M059J (cell line): ENCODE measurements around the gene ABI3. TPM values are rescaled to one million over a fixed set of nuclear protein-coding genes. Genes with fewer than 3 reads are reported as not detected.
A peak's percentile ranks its signal among the peaks of the same experiment; 100 is the strongest.

Experiments used
- DNase-seq: peaks from one replicate; pipeline ENCODE4 v3.0.0-alpha.2; 2012; ENCODE audit warnings: low read depth
- total RNA-seq: library from RNA; depleted of rRNA; stranded (reverse); fragments of >200 nt; shearing (Covaris generic); gene quantifications from 2 replicates; pipeline ENCODE4 v1.2.3, GENCODE V29; 2014

ABI3 gene
- total RNA-seq, 1 experiment from 2014 or later = 0.12 TPM

- no peak for DNase-seq
Measured at GRCh38 chr17:49225554-49226236, 15.2 kb downstream of the ABI3 start.

DNA sequence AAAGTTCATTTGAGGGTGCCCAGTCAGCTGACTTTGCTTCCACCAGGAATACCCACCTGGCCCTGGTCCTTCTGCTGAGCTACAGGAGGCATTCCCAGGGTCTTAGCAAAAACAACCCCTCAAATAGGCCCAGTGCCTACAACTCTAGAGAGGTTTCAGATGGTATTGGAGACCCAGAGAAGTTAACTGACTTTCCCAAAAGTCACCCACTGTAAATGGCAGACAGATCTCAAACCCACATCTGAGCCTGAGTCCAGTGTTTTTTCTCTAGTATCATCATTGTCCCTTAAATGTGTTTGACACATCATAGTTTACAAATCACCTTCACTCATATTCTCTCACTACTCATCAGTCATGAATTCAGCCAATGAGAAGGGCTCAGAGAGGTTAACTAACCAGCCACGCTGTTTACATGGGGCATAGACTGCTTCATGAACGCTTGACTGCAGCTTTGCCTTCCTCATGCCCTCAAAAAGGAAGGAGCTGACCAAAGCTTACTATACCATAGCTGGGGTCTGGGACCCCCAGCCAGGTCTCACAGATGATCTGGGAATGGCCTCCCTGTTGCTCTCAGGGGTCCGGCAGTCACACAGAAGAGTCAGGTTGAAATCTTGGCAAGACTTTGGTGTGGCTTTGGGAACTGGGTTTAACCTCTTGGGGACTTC is 16.4 kb downstream of the ABI3 start:
- DNase-seq = no peak

DNA sequence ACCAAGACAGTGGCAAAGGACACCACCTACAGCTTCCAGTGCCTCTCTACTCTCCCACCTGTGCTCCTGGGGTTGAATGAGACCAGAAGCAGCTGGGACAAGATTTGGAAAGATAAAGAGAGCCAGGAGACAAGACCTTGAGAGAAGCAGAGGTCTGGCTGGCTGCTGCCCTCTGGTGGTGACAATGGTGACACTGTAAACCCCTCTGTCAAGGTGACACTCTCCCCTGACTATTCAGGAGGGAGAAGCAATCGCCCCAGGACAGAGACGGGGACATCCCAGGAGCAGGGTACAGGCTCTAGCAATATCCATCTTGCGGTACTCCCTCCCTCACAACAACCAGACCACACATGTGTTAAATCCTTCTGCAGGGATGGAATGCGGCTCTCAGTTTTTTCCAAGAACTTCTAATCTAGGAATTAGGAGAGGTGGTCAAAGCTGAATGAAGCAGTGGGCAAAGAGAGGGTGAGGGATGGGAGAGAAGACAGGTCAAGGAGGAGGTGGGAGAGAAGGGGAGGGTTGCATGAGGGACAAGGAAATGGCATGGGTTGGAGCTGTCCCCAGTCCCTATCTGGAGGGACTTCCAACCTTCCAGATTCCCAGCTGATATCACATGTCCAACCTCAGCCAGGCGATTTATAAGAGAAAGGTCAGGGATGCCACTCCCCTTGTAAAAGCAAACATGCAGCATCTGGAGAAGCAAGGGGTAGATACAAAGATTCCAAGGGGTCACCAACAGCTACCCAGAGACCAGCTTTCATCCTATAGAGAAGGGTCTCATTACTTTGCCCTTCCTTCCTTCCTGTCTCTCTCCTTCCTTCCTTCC is 17.1 kb downstream of the ABI3 start:
- peak; percentile 72 for DNase-seq

DNA sequence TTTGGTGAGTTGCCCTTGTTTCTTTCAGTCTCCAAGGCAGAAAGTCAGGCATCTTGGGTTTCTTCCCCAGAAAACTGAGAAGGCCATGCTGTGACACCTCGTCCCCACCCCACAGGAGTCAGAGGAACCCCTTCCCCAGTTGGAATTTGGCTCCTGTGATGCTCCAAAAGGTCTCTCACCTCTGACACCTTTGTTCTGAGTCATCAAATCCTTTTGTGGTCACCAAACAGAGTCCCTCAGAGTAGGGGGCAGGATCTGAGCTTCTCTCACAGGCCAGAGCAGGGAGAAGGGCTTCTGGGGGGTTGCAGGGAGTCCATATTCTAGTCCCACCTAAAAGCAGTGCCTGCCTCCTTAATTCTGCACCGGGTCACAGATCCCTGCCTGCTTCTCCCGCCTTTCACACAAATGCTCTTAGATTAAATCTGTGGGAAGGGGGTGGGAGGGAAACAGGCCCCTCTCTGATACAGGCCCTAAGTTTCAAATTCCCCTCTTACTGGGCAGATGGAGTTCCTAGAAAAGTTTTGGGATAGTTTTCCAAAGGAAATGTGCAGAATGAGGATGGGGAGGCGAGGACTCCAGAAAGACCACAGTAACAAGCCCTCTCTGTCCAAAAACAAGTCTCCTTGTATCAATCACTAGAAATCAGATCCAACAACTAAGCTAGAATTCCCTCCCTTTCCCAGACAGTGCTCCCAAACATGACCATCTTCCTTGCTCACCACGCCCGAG is 18.7 kb downstream of the ABI3 start:
- DNase-seq = no peak

DNA sequence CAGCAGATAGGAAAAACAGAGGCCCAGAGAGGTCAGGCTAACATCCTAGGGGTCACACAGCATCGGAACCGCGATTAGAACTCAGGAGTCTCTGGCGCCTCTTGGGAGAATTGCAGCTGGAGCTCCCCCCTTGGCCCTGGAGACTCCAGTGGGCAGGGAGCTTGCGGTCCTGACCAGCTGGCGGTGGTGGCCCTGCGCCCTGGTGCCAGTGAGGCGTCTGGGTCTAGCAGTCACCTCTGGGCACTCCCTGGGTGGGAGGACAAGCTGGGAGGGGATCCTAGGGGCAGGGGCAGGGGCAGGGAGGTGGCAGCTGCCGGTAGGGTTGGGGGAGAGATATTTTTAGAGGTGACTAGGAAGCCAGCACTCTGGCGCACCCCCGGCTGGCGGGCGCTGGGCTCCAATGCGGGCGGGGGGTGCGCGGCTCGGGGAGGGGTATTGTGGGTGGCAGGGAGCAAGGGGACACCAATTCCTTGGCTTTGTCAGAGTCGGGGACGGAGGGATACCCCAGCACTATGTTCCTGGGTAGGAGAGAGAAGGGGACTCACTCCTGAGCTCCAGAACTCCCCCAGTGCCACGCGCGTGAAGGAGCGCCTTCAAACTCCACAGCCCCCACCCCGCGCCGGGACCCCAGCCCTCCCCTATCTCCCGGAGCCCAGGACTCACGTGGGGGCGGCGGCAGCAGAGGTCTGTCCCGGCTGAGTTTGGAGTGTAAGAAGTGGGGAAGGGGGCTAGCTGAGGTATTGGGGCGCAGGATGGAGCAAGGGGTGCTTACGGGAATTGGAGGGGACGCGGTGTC is 19.5 kb downstream of the ABI3 start:
- no peak for DNase-seq

GRCh38 chr17:49230636-49231562 is 20.4 kb downstream of the ABI3 start, which contains the start of gene PHOSPHO1:
TSS of gene PHOSPHO1 (minus strand) at chr17:49230787. CDS start at chr17:49226691, 4,096 bp downstream.
- peak; percentile 76 for DNase-seq

GRCh38 chr17:49231563-49231894 is 21.0 kb downstream of the ABI3 start:
- no peak for DNase-seq

GRCh38 chr17:49234509-49235080 is 24.1 kb downstream of the ABI3 start:
- no peak for DNase-seq

- no peak for DNase-seq
Measured at GRCh38 chr17:49235896-49236295, 25.4 kb downstream of the ABI3 start.

DNA sequence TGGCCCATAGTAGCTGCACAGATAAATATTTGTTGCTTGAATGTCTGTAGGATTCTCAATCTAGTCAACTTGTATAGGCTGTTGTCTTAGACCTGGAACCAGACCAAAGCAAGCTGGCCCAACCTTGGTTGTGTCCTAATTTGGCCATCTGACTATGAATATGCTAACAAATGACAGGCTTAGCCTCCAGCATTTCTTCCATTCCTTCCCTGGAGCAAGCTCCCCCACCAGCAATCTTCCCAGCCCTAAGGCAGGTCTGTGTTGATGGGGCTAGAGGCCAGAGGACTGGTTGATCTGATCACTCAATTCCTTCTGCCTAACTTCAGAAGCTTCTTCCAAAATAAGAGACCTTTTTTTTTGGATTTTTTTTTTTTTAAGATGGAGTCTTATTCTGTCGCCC is 29.5 kb downstream of the ABI3 start:
- DNase-seq = no peak

DNA sequence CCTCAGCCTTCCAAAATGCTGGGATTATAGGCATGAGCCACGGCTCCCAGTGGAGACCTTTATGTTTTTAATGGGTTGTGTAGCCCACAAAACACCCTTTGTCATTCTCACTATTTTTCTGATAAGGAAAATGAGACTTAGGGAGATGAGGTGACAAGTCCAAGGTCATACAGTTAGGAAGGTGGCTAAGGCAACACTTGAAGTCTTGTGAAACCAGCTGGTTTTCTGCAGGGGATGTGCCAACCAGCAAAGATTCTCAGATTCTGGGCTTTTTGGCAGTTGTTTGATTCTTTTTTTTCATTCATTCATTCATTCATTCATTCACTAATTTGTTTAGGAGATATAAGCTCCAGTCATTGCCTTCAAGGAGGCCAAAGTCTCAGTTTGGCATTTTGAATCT is 30.1 kb downstream of the ABI3 start:
- no peak for DNase-seq

DNA sequence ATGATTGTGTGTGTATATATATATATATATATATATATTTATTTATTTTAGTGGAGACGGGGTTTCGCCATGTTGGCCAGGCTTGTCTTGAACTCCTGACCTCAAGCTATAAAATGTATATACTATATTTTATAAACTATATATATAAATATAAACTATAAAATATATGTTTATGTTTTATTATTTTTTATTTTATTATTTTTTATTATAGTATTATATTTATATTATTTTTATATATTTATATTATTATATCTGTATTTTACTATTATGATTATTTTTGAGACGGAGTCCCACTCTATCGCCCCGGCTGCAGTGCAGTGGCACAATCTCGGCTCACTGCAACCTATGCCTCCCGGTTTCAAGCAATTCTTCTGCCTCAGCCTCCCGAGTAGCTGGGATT is 30.5 kb downstream of the ABI3 start:
- no peak for DNase-seq

- DNase-seq = no peak
Measured at GRCh38 chr17:49241692-49242397, 31.3 kb downstream of the ABI3 start.

GRCh38 chr17:49242813-49243212 is 32.3 kb downstream of the ABI3 start:
- DNase-seq = no peak

GRCh38 chr17:49244839-49245238 is 34.3 kb downstream of the ABI3 start:
- no peak for DNase-seq

DNA sequence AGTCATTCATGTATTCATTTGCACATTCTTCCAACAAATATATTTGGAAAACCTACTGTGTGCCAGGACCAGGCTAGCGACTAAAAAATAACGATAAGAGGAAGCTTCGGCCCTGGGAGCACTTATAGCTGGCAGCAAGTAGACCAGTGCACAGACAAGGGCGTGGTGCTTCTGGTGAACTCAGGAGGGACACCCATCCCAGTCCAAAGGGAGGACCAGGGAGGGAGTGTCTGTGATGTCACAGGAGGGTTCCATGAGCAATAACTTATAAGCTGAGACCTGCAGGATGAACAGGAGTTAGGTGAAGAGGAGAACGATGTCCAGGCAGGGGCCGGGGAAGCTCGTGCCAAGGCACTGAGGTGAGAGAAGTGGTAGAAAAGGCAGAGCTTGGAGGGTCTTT is 37.4 kb downstream of the ABI3 start:
- DNase-seq = no peak

DNA sequence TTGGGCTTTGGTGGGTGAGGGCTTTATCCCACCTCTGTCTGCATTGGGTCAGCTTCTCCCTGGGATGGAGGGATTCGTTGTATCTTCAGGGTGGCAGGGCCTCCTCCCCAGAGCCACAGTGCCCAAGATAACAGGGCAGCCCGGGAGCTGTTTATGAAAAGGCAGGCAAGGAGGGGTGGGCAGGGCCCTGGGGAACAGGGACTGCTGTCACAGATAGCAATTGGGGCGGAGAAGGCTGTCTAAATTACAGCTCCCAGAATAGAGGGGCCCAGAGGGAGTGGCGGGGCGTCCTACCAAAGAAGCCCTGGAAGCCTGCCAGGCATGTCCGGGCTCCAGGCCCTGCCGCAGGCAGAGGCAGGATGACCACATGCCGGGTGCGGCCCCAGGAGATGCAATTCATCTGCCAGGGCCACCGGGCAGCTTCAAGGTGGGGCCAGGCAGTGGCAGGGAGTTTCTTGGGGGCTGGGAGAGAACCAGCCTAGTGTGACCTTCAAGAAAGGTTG is 38.8 kb downstream of the ABI3 start:
- peak; percentile 49 for DNase-seq

DNA sequence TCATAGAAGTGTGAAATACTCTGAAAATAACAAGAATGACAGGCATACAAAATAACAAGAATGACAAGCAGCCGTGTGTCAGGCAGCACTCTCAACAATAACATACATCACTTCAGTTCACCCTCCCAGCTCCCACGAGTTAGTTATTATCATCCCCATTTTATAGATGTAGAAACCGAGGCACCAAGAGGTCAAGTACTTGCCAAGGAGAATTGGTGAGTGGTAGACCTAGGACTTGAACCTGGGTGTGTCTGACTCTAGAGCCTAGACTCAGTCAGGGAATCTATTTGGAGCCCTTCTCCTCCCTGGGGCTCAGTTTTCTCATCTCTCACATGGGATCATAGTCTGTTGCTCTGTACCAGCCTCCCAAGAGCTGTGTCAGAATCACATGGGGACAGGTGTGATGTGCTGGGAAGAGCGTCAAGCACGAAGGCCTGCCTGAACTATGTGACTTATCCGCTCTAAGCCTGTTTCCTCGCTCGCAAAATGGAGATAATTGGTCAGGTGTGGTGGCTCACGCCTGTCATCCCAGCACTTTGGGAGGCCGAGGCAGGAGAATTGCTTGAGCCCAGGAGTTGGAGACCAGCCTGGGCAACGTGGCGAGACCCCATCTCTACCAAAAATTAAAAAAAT is 39.5 kb downstream of the ABI3 start:
- no peak for DNase-seq
